Measurements from ENCODE around the gene PRMT5. TPM values are rescaled to one million over a fixed set of nuclear protein-coding genes. Genes with fewer than 3 reads are reported as not detected.
A peak's percentile ranks its signal among the peaks of the same experiment; 100 is the strongest.
"Not testable (repeated sequence)": the region's sequence is repeated elsewhere in the genome, so short reads cannot be mapped to it uniquely, and the experiment has no call there.

The PRMT5 gene
- total and polyA plus RNA-seq, 10 donors: 18.6 to 44.7 (median 35.9) TPM

- DNase-seq: no peak
- Histone ChIP-seq H3K27me3 (replicated peaks in 1 of 7) (no peaks in the 10 kb centered on the region), H3K27ac (peak overlapping the region in 4 of 8 donors; percentile 13 to 52 (median 41)), H3K4me3 (no peak overlapping the region), H3K36me3 (no peaks in the 10 kb centered on the region), H3K9me3 (no peaks in the 10 kb centered on the region), H3K4me1 (peaks cover 0 to 46% (median 13%) of the 10 kb centered on the region in 6 donors)
- intact Hi-C loops (cut with DNase I; ENCODE audit: low total_unique reads): no loop called here
- TF ChIP-seq POLR2AphosphoS5 (IDR thresholded peaks at IDR 0.05) (no peak), CTCF (IDR thresholded peaks at IDR 0.05 in 8 of 11, conservative IDR thresholded peaks at IDR 0.05 in 3 of 11) (peak; percentile 50 to 80 (median 68))
- WGBS, 5 donors: 59 to 80% (median 74%) methylated on average over 6 of the region's 6 CpGs
Observed at GRCh38 chr14:22973217-22974032, 44.2 kb upstream of the PRMT5 start.

GRCh38 chr14:22972313-22972930 is 43.2 kb upstream of the PRMT5 start:
- 74 to 97% (median 83%) methylated on average over 2 of the region's 2 CpGs for WGBS, 5 donors
- intact Hi-C loops (cut with DNase I; ENCODE audit: low total_unique reads): no loop called here
- TF ChIP-seq POLR2A (IDR thresholded peaks at IDR 0.05): no peak
- DNase-seq: no peak
- Histone ChIP-seq H3K36me3 (no peaks in the 10 kb centered on the region), H3K4me1 (peaks cover 0 to 36% (median 13%) of the 10 kb centered on the region in 6 donors), H3K27me3 (replicated peaks in 1 of 7) (no peaks in the 10 kb centered on the region), H3K4me3 (no peak overlapping the region), H3K9me3 (no peaks in the 10 kb centered on the region), H3K27ac (no peak overlapping the region)

- Histone ChIP-seq H3K27me3 (replicated peaks in 1 of 7) (no peaks in the 10 kb centered on the region), H3K4me1 (peaks cover 0 to 24% (median 7%) of the 10 kb centered on the region in 6 donors), H3K4me3 (no peak overlapping the region), H3K36me3 (no peaks in the 10 kb centered on the region), H3K9me3 (no peaks in the 10 kb centered on the region), H3K27ac (no peak overlapping the region)
- TF ChIP-seq POLR2AphosphoS5 (IDR thresholded peaks at IDR 0.05): no peak
- TF ChIP-seq POLR2A (IDR thresholded peaks at IDR 0.05): no peak
- no peak for TF ChIP-seq CTCF (IDR thresholded peaks at IDR 0.05 in 8 of 11, conservative IDR thresholded peaks at IDR 0.05 in 3 of 11)
- 92 to 98% (median 94%) methylated on average over 1 of the region's 1 CpG for WGBS, 5 donors
- no peak for DNase-seq
- intact Hi-C loops (cut with DNase I; ENCODE audit: low total_unique reads): no loop called here
Observed at GRCh38 chr14:22971152-22971551, 42.0 kb upstream of the PRMT5 start.

GRCh38 chr14:22966783-22967269 is 37.6 kb upstream of the PRMT5 start:
- no peak for TF ChIP-seq POLR2AphosphoS5 (IDR thresholded peaks at IDR 0.05)
- no peak for TF ChIP-seq POLR2A (IDR thresholded peaks at IDR 0.05)
- TF ChIP-seq CTCF (IDR thresholded peaks at IDR 0.05 in 8 of 11, conservative IDR thresholded peaks at IDR 0.05 in 3 of 11): no peak
- Histone ChIP-seq H3K36me3 (no peaks in the 10 kb centered on the region), H3K27me3 (replicated peaks in 1 of 7) (no peaks in the 10 kb centered on the region), H3K4me1 (no peaks in the 10 kb centered on the region), H3K27ac (no peak overlapping the region), H3K4me3 (no peak overlapping the region), H3K9me3 (no peaks in the 10 kb centered on the region)
- no peak for DNase-seq
- intact Hi-C loops (cut with DNase I; ENCODE audit: low total_unique reads): no loop called here
- 65 to 75% (median 70%) methylated on average over 4 of the region's 4 CpGs for WGBS, 5 donors

- H3K4me3 ChIP-seq; H3K4me1 ChIP-seq; H3K27ac ChIP-seq; DNase-seq; H3K9me3 ChIP-seq; H3K27me3 ChIP-seq (replicated peaks in 1 of 7); intact Hi-C loops (cut with DNase I; ENCODE audit: low total_unique reads); H3K36me3 ChIP-seq: not testable (repeated sequence)
- 75 to 88% (median 80%) methylated on average over 15 of the region's 15 CpGs for WGBS, 5 donors
Observed at GRCh38 chr14:22965916-22966782, 37.0 kb upstream of the PRMT5 start.

Measured in spleen (tissue), 11 donors.